ENCODE measurements around the gene FSD1.
A peak's percentile ranks its signal among the peaks of the same experiment; 100 is the strongest.
"Not testable (repeated sequence)": the region's sequence is repeated elsewhere in the genome, so short reads cannot be mapped to it uniquely, and the experiment has no call there.

The FSD1 gene

GRCh38 chr19:4304538-4305256 lies at the start of gene FSD1:
TSS of gene FSD1 (plus strand) at chr19:4304598. CDS start at chr19:4304747, 149 bp downstream.
- no peak for DNase-seq (ENCODE audit: low read depth)

- no peak for DNase-seq (ENCODE audit: low read depth)
Measured at GRCh38 chr19:4256563-4256962, 47.8 kb upstream of the FSD1 start.

- no peak for DNase-seq (ENCODE audit: low read depth)
Measured at GRCh38 chr19:4257025-4257424, 47.4 kb upstream of the FSD1 start.

DNA sequence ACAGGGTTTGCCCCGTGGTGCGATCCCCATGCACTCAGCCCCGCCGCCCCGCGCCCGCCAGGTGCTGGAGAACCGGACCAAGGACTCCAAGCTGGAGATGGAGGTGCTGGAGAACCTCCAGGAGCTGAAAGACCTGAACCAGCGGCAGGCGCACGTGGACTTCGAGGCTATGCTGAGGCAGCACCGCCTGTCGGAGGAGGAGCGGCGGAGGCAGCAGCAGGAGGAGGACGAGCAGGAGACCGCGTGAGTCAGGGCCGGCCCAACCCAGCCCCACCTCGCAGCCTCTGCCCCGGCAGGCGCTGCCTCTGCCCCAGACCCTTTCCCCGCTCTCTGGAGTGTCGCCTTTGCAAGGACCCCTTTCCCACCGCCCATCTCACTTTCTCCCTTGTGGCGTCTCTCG lies 46.2 kb upstream of the FSD1 start:
- DNase-seq (ENCODE audit: low read depth), result no peak

DNA sequence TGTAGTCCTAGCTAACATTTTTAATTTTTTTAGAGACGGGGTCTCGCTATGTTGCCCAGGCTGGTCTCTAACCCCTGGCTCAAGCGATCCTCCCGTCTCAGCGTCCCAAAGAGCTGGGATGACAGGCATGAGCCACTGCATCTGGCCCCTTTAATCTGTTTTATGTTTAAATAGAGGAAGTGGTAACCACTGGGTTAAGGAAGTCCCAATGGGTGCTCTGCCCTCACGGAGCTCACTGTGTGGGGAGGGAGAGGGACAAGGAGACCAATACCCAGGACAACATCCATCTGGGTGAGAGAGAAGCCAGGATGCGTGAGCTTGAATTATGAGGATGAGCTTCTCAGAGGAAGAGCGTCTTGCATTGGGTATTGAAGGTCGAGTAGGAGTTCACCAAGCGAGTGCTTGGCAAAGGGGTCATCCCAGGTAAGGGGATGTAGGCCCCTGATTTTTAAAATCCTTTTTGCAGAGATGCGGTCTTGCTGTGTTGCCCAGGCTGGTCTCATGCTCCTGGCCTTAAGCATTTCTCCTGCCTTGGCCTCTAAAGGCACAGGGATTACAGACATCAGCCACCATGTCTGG lies 43.7 kb upstream of the FSD1 start:
- DNase-seq (ENCODE audit: low read depth), result no peak

GRCh38 chr19:4264812-4265211 lies 39.6 kb upstream of the FSD1 start:
- no peak for DNase-seq (ENCODE audit: low read depth)

GRCh38 chr19:4266253-4267000 lies 38.0 kb upstream of the FSD1 start:
- no peak for DNase-seq (ENCODE audit: low read depth)

- DNase-seq (ENCODE audit: low read depth), result peak; percentile 44
Measured at GRCh38 chr19:4267101-4267900, 37.1 kb upstream of the FSD1 start.

GRCh38 chr19:4267901-4268815 lies 36.2 kb upstream of the FSD1 start:
- no peak for DNase-seq (ENCODE audit: low read depth)

- DNase-seq (ENCODE audit: low read depth), result no peak
Measured at GRCh38 chr19:4268816-4269430, 35.5 kb upstream of the FSD1 start.

GRCh38 chr19:4272894-4273293 lies 31.5 kb upstream of the FSD1 start:
- no peak for DNase-seq (ENCODE audit: low read depth)

GRCh38 chr19:4274321-4274686 lies 30.1 kb upstream of the FSD1 start:
- DNase-seq (ENCODE audit: low read depth), result not testable (repeated sequence)

DNA sequence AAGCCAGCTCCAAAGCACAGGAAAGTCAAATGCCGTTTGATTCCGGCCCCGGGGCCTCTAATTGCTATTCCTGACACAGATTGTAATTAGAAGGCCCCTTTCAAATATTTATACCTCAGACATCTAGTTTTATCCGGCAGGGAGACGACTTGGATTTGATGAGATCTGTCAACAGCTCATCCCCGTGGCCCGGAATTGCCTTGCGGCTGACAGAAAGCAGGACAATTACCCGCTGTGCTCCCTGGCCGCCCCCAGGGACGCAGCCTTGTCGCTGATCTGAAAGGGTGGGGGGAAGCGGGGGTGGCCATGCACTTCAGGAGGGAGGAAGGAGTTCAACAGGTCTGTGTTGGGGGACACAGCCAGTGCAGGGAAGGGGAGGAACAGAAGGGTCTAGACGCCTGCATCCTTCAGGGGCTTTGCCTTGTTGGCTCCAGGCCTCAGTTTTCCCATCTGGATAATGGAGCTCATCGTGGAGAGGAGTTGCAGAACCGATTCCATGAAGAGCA lies 27.2 kb upstream of the FSD1 start:
- DNase-seq (ENCODE audit: low read depth), result no peak

DNA sequence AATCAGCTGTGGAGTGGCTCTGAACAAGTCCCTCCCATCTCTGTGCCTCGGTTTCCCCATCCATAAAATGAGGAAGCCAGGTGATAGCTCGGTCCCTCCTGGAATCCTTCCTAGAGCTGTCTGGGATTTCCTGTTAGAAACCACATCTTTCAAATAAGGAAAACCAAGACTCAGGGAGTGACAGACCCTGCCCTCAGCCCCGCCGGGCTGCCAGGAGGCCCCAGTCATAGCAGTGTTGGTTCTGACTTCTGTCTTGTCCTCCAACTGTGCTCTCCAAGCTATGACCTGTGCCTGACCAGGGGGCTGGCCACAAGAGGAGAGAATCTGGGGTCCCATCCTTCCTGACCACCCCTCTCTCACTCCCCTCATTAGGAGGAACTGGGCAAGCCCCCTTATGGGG lies 26.4 kb upstream of the FSD1 start:
- DNase-seq (ENCODE audit: low read depth), result no peak

DNA sequence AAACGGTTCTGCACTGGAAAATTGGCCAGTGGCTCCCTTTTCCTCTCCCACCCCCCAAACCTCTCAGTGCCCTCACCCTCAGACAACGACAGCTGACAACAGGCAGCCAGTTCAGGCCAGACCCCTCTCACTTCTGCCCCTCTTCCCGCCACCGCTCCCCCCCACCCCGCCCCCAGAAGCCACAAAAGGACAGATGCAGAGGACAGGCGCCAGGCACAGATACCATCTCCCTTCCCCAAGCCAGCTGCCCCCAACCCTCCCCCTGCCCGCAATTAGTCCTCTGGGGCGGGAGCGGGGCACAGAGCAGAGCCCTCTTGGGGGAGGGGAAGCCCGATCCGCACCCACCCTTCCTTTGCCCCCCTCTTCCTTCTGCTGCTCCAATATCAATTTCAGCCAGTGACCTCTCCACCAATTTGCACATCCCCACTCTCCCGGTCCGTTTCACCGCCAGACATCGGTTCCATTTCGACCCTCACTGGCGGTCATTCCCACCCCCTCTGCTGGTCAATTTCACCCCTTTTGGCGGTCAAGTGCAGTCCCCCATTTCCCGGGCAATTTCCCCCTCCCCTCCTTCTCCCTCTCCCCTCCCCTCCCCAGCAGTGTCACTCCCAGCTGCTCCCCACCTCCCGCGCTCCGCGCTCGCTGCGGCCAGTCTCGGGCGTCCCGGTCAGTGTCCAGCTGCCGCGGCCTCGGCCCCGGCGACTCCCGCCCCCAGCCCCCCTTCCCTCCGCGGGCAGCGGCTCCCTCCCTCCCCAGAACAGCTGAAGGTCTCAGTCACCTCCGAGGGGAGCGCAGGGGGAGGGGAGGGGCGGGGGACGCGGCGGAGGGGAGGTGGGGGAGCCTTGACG lies 25.8 kb upstream of the FSD1 start, which contains the start of gene SHD:
Gene SHD, plus strand, starts transcription at position 848 of the 848 bp plus-strand sequence. CDS start 798 bp downstream, outside the sequence.
- no peak for DNase-seq (ENCODE audit: low read depth)

- no peak for DNase-seq (ENCODE audit: low read depth)
Measured at GRCh38 chr19:4279267-4279529, 25.2 kb upstream of the FSD1 start.

DNA sequence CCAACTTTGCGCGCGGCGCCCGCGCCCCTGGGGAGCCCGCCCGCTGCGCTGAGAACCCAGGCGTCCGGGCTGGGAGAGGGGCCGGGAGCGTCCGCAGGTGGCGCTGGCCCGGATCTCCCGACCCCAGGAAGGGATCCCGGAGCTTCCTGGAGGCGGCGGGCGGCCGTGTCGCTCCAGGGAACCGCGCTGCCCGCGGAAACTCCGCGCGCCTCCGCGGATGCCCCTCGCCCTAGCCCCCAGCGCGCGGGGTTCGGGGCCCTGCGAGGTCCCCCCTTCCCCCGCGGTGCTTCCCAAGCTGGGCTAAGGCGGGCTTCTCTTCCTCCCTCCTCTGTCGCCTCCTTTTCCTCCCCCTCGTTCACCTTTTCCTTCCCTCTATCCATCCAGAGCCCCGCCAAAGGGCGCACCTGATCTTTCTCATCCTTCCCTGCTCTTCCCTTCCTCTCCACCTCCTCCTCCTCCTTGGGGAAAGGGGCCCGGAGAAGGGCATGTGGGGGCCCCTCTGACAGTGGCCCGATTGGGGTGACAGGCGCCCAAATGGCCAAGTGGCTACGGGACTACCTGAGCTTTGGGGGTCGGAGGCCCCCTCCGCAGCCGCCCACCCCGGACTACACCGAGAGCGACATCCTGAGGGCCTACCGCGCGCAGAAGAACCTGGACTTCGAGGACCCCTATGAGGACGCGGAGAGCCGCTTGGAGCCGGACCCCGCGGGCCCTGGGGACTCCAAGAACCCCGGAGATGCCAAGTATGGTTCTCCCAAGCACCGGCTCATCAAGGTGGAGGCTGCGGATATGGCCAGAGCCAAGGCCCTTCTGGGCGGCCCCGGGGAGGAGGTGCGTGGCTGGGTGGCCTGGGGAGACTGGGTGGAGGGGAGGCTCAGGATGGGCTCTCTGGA lies 24.6 kb upstream of the FSD1 start:
- DNase-seq (ENCODE audit: low read depth), result no peak

- peak; percentile 17 for DNase-seq (ENCODE audit: low read depth)
Measured at GRCh38 chr19:4284176-4284958, 20.0 kb upstream of the FSD1 start.
